Measurements from ENCODE around the gene DSCAML1.

The DSCAML1 gene

DNA sequence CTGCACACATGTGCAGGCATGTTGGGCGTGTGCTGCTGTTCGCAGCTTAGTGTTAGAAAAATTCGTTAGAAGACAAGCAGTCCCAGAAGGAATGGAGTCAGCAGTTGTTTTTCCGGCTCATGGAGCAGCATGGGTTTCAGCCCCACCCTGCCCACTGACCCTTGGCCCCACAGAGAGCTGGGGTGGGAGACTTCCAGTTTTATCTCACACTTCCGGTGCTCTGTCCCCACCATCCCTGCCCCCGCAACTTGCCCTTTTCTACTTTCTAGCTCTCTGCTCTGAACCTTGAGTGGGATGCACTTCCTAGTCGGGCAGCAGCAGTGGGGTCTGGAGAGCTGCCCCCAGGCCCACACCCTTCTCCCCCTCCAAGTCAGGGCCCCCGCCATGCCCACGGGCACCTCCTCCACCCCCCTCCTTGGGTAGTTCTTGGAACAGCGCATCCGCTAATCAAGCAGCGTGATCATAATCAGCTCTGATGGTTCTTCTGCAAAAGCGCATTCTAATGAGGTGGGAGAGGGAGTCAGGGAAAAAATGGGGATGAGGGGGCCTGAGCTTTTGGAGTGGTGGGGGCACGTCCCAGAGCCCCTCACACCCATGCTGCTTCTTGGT, 285.0 kb downstream of the DSCAML1 start:
- FAIRE-seq, result no peak
- TF ChIP-seq CTCF (IDR thresholded peaks at IDR 0.05; ENCODE audit: insufficient read depth, missing control alignments), result no peak

DNA sequence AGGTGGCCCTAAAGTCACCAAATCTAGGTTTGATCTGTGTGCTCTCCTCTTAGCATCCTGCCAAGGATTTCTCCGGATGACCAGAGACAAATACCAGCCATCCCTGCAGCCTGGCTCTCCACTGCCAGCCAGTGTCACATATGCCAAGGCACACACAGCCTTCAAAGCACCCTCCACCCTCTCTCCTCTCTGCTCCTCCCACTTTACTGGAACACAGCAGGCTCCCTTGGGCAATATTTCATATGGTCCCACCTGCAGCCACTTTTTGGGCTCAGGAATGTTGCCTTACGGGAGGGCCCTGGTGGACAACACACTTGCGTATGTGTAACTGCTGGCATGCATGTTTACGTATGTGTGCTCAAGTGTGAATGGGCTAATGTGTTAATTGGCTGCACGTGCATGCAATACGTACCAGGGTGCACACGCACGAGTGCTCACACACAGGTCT, 285.5 kb downstream of the DSCAML1 start:
- FAIRE-seq, result no peak
- no peak for DNase-seq (ENCODE audit: insufficient read length, low spot score)

More for the DNA sequence above, 285.0 kb downstream of the DSCAML1 start:
- DNase-seq (ENCODE audit: insufficient read length, low spot score), result no peak

GRCh38 chr11:117510646-117511045, 286.4 kb downstream of the DSCAML1 start:
- no peak for DNase-seq (ENCODE audit: insufficient read length, low spot score)
- TF ChIP-seq CTCF (IDR thresholded peaks at IDR 0.05; ENCODE audit: insufficient read depth, missing control alignments), result no peak
- no peak for FAIRE-seq

More for the DNA sequence above, 285.5 kb downstream of the DSCAML1 start:
- TF ChIP-seq CTCF (IDR thresholded peaks at IDR 0.05; ENCODE audit: insufficient read depth, missing control alignments), result no peak

GRCh38 chr11:117509543-117509942, 287.5 kb downstream of the DSCAML1 start:
- FAIRE-seq (no peak), DNase-seq (ENCODE audit: insufficient read length, low spot score) (no peak)
- no peak for TF ChIP-seq CTCF (IDR thresholded peaks at IDR 0.05; ENCODE audit: insufficient read depth, missing control alignments)

GRCh38 chr11:117506971-117507370, 290.0 kb downstream of the DSCAML1 start:
- no peak for TF ChIP-seq CTCF (IDR thresholded peaks at IDR 0.05; ENCODE audit: insufficient read depth, missing control alignments)
- no peak for FAIRE-seq
- no peak for DNase-seq (ENCODE audit: insufficient read length, low spot score)

DNA sequence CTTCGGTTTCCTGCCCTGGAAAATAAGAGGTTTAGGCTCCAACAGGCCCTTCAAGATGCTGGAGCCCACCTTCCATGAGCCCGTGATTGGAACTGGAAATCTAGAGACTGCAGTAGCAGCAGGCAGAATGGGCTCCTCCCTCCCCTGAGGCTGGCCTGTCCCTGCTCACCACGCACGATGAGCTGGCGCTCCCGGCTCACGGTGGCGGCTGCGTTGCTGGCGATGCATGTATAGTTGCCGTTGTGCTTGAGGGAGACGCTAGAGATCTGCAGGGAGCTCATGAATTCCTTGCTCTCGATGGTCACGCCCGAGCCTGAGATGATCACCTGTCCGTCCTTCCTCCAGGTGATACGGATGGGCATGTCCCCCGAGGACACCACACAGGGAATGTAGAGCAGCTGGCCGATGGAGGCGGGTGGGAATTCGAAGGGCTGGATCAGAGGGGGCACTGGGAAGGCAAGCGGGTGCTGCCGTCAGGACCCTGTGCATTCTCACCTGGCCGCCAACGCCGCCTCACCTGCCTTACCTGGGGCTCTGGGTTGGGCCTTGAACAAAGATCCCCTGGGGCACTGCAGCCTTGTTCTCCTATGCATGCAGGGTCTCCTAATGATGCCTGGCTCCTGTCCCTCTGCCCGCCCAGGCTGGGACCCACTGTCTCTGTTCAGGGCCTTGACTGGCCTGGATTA, 291.6 kb downstream of the DSCAML1 start:
- FAIRE-seq, result no peak
- TF ChIP-seq CTCF (IDR thresholded peaks at IDR 0.05; ENCODE audit: insufficient read depth, missing control alignments), result no peak
- DNase-seq (ENCODE audit: insufficient read length, low spot score), result no peak

GRCh38 chr11:117502779-117503100, 294.3 kb downstream of the DSCAML1 start:
- no peak for FAIRE-seq
- no peak for DNase-seq (ENCODE audit: insufficient read length, low spot score)
- no peak for TF ChIP-seq CTCF (IDR thresholded peaks at IDR 0.05; ENCODE audit: insufficient read depth, missing control alignments)

All from D721Med (cell line).